ENCODE measurements around the gene COL9A3. TPM values are rescaled to one million over a fixed set of nuclear protein-coding genes. Genes with fewer than 3 reads are reported as not detected.

Gene COL9A3
- polyA plus RNA-seq, 1 donor from 2014 or later = 3.1 TPM

DNA sequence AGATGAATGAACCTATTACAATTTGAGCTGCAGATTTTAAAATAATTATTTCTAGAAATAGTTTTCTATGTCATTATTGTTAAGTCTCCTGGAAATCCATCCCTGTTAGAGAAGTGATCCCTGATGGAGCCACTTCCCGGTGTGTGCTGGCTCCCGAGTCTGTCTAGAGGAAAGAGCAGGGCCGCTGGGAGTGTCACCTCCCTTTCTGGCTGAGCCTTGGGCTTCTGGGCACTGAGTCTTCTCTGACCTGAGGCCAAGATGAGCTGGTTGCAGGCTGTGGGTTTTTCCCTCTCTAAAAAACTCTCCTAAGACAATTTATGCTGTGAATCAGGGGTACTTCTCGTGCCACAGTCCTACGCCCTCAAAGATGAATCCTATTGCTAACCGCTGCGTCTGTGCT, 73.6 kb downstream of the COL9A3 start:
- Histone ChIP-seq H3K36me3 (ENCODE audit: insufficient read depth, low read length) (peaks cover 13% of the 10 kb centered on the region), H3K27me3 (ENCODE audit: insufficient read depth, low read depth, low read length) (no peaks in the 10 kb centered on the region)
- TF ChIP-seq POLR2AphosphoS5 (IDR thresholded peaks at IDR 0.05) = no peak
- no peak for TF ChIP-seq MXI1 (conservative IDR thresholded peaks at IDR 0.05; ENCODE audit: poor library complexity, severe bottlenecking)
- TF ChIP-seq RAD21 (conservative IDR thresholded peaks at IDR 0.05) = no peak
- TF ChIP-seq, protein P1, sequence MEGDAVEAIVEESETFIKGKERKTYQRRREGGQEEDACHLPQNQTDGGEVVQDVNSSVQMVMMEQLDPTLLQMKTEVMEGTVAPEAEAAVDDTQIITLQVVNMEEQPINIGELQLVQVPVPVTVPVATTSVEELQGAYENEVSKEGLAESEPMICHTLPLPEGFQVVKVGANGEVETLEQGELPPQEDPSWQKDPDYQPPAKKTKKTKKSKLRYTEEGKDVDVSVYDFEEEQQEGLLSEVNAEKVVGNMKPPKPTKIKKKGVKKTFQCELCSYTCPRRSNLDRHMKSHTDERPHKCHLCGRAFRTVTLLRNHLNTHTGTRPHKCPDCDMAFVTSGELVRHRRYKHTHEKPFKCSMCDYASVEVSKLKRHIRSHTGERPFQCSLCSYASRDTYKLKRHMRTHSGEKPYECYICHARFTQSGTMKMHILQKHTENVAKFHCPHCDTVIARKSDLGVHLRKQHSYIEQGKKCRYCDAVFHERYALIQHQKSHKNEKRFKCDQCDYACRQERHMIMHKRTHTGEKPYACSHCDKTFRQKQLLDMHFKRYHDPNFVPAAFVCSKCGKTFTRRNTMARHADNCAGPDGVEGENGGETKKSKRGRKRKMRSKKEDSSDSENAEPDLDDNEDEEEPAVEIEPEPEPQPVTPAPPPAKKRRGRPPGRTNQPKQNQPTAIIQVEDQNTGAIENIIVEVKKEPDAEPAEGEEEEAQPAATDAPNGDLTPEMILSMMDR (IDR thresholded peaks at IDR 0.05; ENCODE audit: poor library complexity, severe bottlenecking) = no peak
- TF ChIP-seq, protein P2, sequence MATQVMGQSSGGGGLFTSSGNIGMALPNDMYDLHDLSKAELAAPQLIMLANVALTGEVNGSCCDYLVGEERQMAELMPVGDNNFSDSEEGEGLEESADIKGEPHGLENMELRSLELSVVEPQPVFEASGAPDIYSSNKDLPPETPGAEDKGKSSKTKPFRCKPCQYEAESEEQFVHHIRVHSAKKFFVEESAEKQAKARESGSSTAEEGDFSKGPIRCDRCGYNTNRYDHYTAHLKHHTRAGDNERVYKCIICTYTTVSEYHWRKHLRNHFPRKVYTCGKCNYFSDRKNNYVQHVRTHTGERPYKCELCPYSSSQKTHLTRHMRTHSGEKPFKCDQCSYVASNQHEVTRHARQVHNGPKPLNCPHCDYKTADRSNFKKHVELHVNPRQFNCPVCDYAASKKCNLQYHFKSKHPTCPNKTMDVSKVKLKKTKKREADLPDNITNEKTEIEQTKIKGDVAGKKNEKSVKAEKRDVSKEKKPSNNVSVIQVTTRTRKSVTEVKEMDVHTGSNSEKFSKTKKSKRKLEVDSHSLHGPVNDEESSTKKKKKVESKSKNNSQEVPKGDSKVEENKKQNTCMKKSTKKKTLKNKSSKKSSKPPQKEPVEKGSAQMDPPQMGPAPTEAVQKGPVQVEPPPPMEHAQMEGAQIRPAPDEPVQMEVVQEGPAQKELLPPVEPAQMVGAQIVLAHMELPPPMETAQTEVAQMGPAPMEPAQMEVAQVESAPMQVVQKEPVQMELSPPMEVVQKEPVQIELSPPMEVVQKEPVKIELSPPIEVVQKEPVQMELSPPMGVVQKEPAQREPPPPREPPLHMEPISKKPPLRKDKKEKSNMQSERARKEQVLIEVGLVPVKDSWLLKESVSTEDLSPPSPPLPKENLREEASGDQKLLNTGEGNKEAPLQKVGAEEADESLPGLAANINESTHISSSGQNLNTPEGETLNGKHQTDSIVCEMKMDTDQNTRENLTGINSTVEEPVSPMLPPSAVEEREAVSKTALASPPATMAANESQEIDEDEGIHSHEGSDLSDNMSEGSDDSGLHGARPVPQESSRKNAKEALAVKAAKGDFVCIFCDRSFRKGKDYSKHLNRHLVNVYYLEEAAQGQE (IDR thresholded peaks at IDR 0.05; ENCODE audit: borderline replicate concordance) = no peak
- no peak for TF ChIP-seq TAF1 (IDR thresholded peaks at IDR 0.05; ENCODE audit: low read depth)
- TF ChIP-seq SMC3 (conservative IDR thresholded peaks at IDR 0.05; ENCODE audit: poor library complexity) = no peak
- no peak for TF ChIP-seq EZH2 (IDR thresholded peaks at IDR 0.05; ENCODE audit: borderline replicate concordance, insufficient read depth, low read length, poor library complexity, severe bottlenecking)
- no peak for TF ChIP-seq EP300 (conservative IDR thresholded peaks at IDR 0.05; ENCODE audit: poor library complexity, severe bottlenecking)

More for the DNA sequence above, 73.6 kb downstream of the COL9A3 start:
- H3K27ac ChIP-seq (ENCODE audit: low read length) = no peak overlapping the region
- H3K9ac ChIP-seq (ENCODE audit: low read length) = no peak overlapping the region
- H3F3A ChIP-seq (ENCODE audit: insufficient read depth, low read length, poor library complexity, severe bottlenecking) = no peaks in the 10 kb centered on the region
- no peaks in the 10 kb centered on the region for H3K9me3 ChIP-seq (ENCODE audit: low read length)
- H3K9me2 ChIP-seq (ENCODE audit: insufficient read depth, low read length) = no peaks in the 10 kb centered on the region
- H3K79me2 ChIP-seq (replicated peaks; ENCODE audit: insufficient read depth, low read length) = no peaks in the 10 kb centered on the region
- H3K4me3 ChIP-seq (ENCODE audit: low read length) = no peak overlapping the region
- H3K4me2 ChIP-seq (ENCODE audit: low read length) = no peak overlapping the region
- H4K20me1 ChIP-seq (ENCODE audit: insufficient read depth) = no peaks in the 10 kb centered on the region
- no peak overlapping the region for H2AFZ ChIP-seq (ENCODE audit: low read depth, low read length)

Small RNAs within 50 kb of the gene (small RNA-seq; reads per million reads assigned to genes)
- 0 reads per million in 3 experiments for gene DPH3P1

Other genes with a start within 250 kb of the COL9A3 start
- gene SLCO4A1, start 174.5 kb upstream of the COL9A3 start, polyA plus RNA-seq = 2.5 and 3.5 TPM in 2 replicates
- gene NTSR1, start 108.2 kb upstream of the COL9A3 start, polyA plus RNA-seq = 0.05 and 0.22 TPM in 2 replicates
- 20.1 and 24.1 TPM in 2 replicates for gene MRGBP, start 20.6 kb upstream of the COL9A3 start, polyA plus RNA-seq
- 15.6 and 23.3 TPM in 2 replicates for gene OGFR, start 12.2 kb upstream of the COL9A3 start, polyA plus RNA-seq
- 9.1 and 9.8 TPM in 2 replicates for gene TCFL5, start 44.8 kb downstream of the COL9A3 start, polyA plus RNA-seq
- gene DIDO1, start 109.5 kb downstream of the COL9A3 start, polyA plus RNA-seq = 40.9 and 42.8 TPM in 2 replicates
- gene GID8, start 121.1 kb downstream of the COL9A3 start, polyA plus RNA-seq = 54.8 and 56.4 TPM in 2 replicates
- gene SLC17A9, start 135.7 kb downstream of the COL9A3 start, polyA plus RNA-seq = not detected in 2 replicates
- not detected in 2 replicates for gene BHLHE23, start 189.9 kb downstream of the COL9A3 start, polyA plus RNA-seq

All from neural cell (in vitro differentiated cells).